ENCODE results near the gene ELMOD3. TPM values are rescaled to one million over a fixed set of nuclear protein-coding genes. Genes with fewer than 3 reads are reported as not detected.

Gene ELMOD3
- total and polyA plus RNA-seq, 2 of the 8 experiments (the other 6 are each of a cell fraction or from before 2014, with no cell fraction given): 8.5 to 10.2 TPM

- no peak for TF ChIP-seq CHD2 (IDR thresholded peaks at IDR 0.05; ENCODE audit: low read length)
- no peak for TF ChIP-seq CREB1 (IDR thresholded peaks at IDR 0.05)
- no peak for TF ChIP-seq HDAC2 (IDR thresholded peaks at IDR 0.05; ENCODE audit: borderline replicate concordance in 1 of 2, low read depth in 2 of 2, low read length in 2 of 2)
- no peak for TF ChIP-seq FOSL1 (IDR thresholded peaks at IDR 0.05; ENCODE audit: insufficient read depth, low read depth, low read length)
- TF ChIP-seq TAF7 (optimal IDR thresholded peaks at IDR 0.05; ENCODE audit: borderline replicate concordance, low read depth, low read length): no peak
- TF ChIP-seq BCL11A (IDR thresholded peaks at IDR 0.05; ENCODE audit: low read depth in 2 of 2, low read length in 2 of 2): no peak
Observed at GRCh38 chr2:85415980-85416650, 61.5 kb downstream of the ELMOD3 start (continued).

All from H1 (cell line).